Stomach (tissue), 9 donors: Measurements from ENCODE around the gene MYO3B. TPM values are rescaled to one million over a fixed set of nuclear protein-coding genes. Genes with fewer than 3 reads are reported as not detected.
A peak's percentile ranks its signal among the peaks of the same experiment; 100 is the strongest.

Source experiments
- DNase-seq, 2 donors: peaks; one replicate each; pipeline versions ENCODE4 v3.0.0 to v3.0.0-alpha.2; 2013 to 2019
- H3K27ac ChIP-seq, 5 donors: fragments of 200-600 bp in 4 of 5; sonication (generic) in 4 of 5; one replicate each; pipeline ENCODE4 v1.5.1; 2013 to 2019; ENCODE audit warnings: mild to moderate bottlenecking in 1 of 5, moderate library complexity in 1 of 5
- H3K27me3 ChIP-seq, 3 donors: fragments of 200-600 bp; sonication (generic); one replicate each; pipeline ENCODE4 v1.5.1; 2017 to 2019; ENCODE audit warnings: mixed run types in 1 of 3
- H3K36me3 ChIP-seq, 4 donors: fragments of 200-600 bp; sonication (generic); 1 replicate in 3 of 4; 2 replicates in 1 of 4; pipeline ENCODE4 v1.5.1; 2016 to 2019
- H3K4me1 ChIP-seq, 4 donors: fragments of 200-600 bp; sonication (generic); one replicate each; pipeline ENCODE4 v1.5.1; 2016 to 2019
- H3K4me3 ChIP-seq, 4 donors: fragments of 200-600 bp; sonication (generic) in 3 of 4; one replicate each; pipeline ENCODE4 v1.5.1; 2016 to 2019; ENCODE audit warnings: mild to moderate bottlenecking in 1 of 4
- H3K9me3 ChIP-seq, 4 donors: fragments of 200-600 bp; sonication (generic); one replicate each; pipeline ENCODE4 v1.5.1; 2016 to 2019
- EP300 ChIP-seq: sonication (generic); formaldehyde crosslinking; IDR thresholded peaks from one replicate; pipeline ENCODE4 v1.6.1; 2017; ENCODE audit warnings: antibody characterized with exemption
- POLR2A ChIP-seq, 4 donors: fragments of 450-650 bp; IDR thresholded peaks; one replicate each; pipeline ENCODE4 v1.6.1; 2016; ENCODE audit warnings: antibody characterized with exemption in 4 of 4, control low read depth in 2 of 4, mild to moderate bottlenecking in 1 of 4, moderate library complexity in 1 of 4
- POLR2AphosphoS5 ChIP-seq, 3 donors: sonication (generic); formaldehyde crosslinking; IDR thresholded peaks; one replicate each; pipeline ENCODE4 v1.6.1; 2016; ENCODE audit warnings: antibody characterized with exemption in 3 of 3
- WGBS, 5 donors: extraction: QIAGEN DNeasy Blood & Tissue Kit in 3 of 5; methylation state at CpG; one replicate each; pipeline versions ENCODE4 v1.1.5 to v1.1.7; 2013 to 2018; 5-methylcytosine and 5-hydroxymethylcytosine counted together
- intact Hi-C: fragments of 100-400 bp; cut with DNase I; formaldehyde crosslinking; loops from one replicate; pipeline ENCODE4 v1.15.1; 2023; ENCODE audit warnings: low total_unique reads
- polyA plus RNA-seq, 3 donors: library from polyadenylated mRNA; stranded (reverse); fragments of 200-250 nt; gene quantifications; one replicate each; pipeline ENCODE4 v1.2.3, GENCODE V29; 2013
- total RNA-seq, 5 donors: library from RNA; depleted of rRNA; stranded (reverse); fragments of >200 nt; gene quantifications; one replicate each; pipeline versions ENCODE4 v1.1.0 to v1.2.3, GENCODE V29; 2014 to 2016
- TF ChIP-seq, protein P1 (sequence below), 7 experiments: fragments of 450-650 bp in 4 of 7; fragments of 200-600 bp in 3 of 7; sonication (generic) in 3 of 7; IDR thresholded peaks; one replicate each; pipeline ENCODE4 v1.5.1; 2016 to 2019; ENCODE audit warnings: antibody characterized with exemption in 7 of 7, control low read depth in 2 of 7, mild to moderate bottlenecking in 1 of 7
- donor health status: healthy with polysubstance abuse.
- donor health status: Bipolar disorder and iron deficiency.
- donor health status: healthy.

Gene MYO3B
- total and polyA plus RNA-seq, 8 donors, result 0.05 to 0.37 TPM; not detected in 6

DNA sequence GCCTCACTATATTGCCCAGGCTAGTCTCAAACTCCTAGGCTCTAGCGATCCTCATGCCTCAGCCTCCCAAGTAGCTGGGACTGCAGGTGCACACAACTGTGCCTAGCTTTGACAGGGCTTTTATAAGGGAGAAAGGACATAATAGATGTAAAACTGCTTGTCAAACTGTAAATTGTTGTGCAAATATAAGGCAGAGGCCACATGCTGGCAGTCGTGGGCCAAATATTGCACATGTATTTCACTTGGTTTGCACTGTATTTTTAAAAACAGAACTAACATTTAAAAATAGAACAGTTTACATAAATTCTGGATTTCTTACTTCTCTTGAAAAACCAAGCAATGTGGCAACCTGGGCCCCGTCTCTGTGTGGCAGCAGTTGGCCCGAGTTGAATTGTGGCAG lies 31.2 kb upstream of the MYO3B start:
- H3K4me3 ChIP-seq, result no peak overlapping the region
- TF ChIP-seq EP300, result no peak
- intact Hi-C loops, result no loop called here
- WGBS, 5 donors, result 78 to 84% (median 83%) methylated on average over 4 of the region's 4 CpGs
- no peak for DNase-seq
- H3K4me1 ChIP-seq, result peaks cover 0 to 6% (median 0%) of the 10 kb centered on the region in 4 donors
- H3K9me3 ChIP-seq, result no peaks in the 10 kb centered on the region
- H3K27ac ChIP-seq, result no peak overlapping the region
- H3K36me3 ChIP-seq, result no peaks in the 10 kb centered on the region
- H3K27me3 ChIP-seq, result no peaks in the 10 kb centered on the region

DNA sequence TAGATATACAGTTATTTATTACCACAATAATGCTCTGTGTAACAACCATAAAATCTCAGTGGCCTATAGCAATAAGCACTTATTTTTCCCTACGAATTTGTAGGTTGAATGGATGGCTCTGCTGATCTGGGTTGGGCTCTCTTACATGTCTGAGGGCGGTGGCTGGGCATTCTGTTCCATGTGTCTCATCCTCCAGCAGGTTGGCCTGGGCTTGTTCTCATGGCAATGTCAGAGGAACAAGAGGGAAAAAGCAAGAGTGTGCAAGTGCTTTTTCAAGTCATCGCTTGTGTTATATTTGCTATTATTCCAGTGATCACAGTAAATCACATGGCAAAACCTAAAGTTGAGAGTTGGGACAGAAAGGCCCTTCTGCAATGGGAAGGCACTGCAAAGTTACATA lies 30.4 kb upstream of the MYO3B start:
- no peak for DNase-seq
- TF ChIP-seq, protein P1, sequence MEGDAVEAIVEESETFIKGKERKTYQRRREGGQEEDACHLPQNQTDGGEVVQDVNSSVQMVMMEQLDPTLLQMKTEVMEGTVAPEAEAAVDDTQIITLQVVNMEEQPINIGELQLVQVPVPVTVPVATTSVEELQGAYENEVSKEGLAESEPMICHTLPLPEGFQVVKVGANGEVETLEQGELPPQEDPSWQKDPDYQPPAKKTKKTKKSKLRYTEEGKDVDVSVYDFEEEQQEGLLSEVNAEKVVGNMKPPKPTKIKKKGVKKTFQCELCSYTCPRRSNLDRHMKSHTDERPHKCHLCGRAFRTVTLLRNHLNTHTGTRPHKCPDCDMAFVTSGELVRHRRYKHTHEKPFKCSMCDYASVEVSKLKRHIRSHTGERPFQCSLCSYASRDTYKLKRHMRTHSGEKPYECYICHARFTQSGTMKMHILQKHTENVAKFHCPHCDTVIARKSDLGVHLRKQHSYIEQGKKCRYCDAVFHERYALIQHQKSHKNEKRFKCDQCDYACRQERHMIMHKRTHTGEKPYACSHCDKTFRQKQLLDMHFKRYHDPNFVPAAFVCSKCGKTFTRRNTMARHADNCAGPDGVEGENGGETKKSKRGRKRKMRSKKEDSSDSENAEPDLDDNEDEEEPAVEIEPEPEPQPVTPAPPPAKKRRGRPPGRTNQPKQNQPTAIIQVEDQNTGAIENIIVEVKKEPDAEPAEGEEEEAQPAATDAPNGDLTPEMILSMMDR (IDR thresholded peaks at IDR 0.05), result no peak
- TF ChIP-seq POLR2AphosphoS5 (IDR thresholded peaks at IDR 0.05), result no peak
- no peak for TF ChIP-seq EP300
- no peak for TF ChIP-seq POLR2A (IDR thresholded peaks at IDR 0.05)
- Histone ChIP-seq H3K27me3 (no peaks in the 10 kb centered on the region), H3K27ac (no peak overlapping the region), H3K4me1 (peaks cover 0 to 6% (median 0%) of the 10 kb centered on the region in 4 donors), H3K36me3 (no peaks in the 10 kb centered on the region), H3K9me3 (no peaks in the 10 kb centered on the region), H3K4me3 (no peak overlapping the region)
- intact Hi-C loops, result no loop called here
- 82 to 96% (median 88%) methylated on average over 3 of the region's 3 CpGs for WGBS, 5 donors

DNA sequence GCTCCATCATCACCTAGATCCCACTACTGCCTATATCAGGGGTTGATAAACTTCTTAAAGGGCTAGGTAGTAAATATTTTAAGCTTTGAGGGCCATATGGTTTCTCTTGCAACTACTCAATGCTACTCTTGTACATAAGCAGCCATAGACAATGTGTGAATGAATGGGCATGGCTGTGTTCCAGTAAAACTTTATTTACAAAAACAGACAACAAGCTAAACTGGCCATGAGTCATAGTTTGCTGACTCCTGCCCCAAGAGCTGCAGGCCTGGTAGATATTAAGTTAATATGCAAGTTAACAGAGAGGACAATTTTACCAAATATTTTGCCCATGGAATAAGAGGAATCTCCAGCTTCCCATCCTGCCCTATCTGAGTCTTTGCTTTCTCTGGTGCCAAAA lies 29.8 kb upstream of the MYO3B start:
- H3K27ac ChIP-seq, result no peak overlapping the region
- DNase-seq, result no peak
- TF ChIP-seq POLR2A (IDR thresholded peaks at IDR 0.05), result no peak
- TF ChIP-seq POLR2AphosphoS5 (IDR thresholded peaks at IDR 0.05), result no peak
- TF ChIP-seq, protein P1 (IDR thresholded peaks at IDR 0.05), result no peak
- no peak for TF ChIP-seq EP300
- intact Hi-C loops, result no loop called here
- H3K27me3 ChIP-seq, result no peaks in the 10 kb centered on the region
- H3K9me3 ChIP-seq, result no peaks in the 10 kb centered on the region
- H3K4me1 ChIP-seq, result peaks cover 0 to 6% (median 0%) of the 10 kb centered on the region in 4 donors
- no peaks in the 10 kb centered on the region for H3K36me3 ChIP-seq
- no peak overlapping the region for H3K4me3 ChIP-seq

DNA sequence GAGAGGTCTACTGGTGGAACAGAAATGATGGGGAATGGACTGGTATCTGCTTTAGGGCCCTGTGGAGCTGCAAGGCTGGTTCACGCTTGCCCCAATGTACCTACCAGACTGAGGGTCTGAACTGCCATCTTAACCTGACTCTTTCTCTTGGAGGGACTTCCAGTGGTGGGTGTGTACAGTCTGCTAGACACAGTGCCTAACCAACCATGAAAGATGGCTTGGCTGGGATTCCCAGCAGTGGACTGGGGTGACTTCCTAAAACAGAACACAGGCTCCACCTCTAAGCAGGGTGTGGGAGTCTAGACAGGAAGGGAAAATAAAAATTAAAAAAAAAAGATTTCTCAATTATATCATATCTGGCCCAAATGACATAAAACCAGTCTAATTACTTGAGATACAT lies 25.5 kb upstream of the MYO3B start:
- WGBS, 5 donors, result 80 to 100% (median 92%) methylated on average over 1 of the region's 1 CpG
- H3K9me3 ChIP-seq, result no peaks in the 10 kb centered on the region
- intact Hi-C loops, result no loop called here
- peaks cover 0 to 21% (median 4%) of the 10 kb centered on the region in 4 donors for H3K4me1 ChIP-seq
- H3K27me3 ChIP-seq, result no peaks in the 10 kb centered on the region
- DNase-seq, result no peak
- H3K4me3 ChIP-seq, result no peak overlapping the region
- H3K36me3 ChIP-seq, result no peaks in the 10 kb centered on the region
- TF ChIP-seq POLR2A (IDR thresholded peaks at IDR 0.05), result no peak
- TF ChIP-seq EP300, result no peak
- TF ChIP-seq, protein P1 (IDR thresholded peaks at IDR 0.05), result no peak
- no peak for TF ChIP-seq POLR2AphosphoS5 (IDR thresholded peaks at IDR 0.05)
- H3K27ac ChIP-seq, result no peak overlapping the region

DNA sequence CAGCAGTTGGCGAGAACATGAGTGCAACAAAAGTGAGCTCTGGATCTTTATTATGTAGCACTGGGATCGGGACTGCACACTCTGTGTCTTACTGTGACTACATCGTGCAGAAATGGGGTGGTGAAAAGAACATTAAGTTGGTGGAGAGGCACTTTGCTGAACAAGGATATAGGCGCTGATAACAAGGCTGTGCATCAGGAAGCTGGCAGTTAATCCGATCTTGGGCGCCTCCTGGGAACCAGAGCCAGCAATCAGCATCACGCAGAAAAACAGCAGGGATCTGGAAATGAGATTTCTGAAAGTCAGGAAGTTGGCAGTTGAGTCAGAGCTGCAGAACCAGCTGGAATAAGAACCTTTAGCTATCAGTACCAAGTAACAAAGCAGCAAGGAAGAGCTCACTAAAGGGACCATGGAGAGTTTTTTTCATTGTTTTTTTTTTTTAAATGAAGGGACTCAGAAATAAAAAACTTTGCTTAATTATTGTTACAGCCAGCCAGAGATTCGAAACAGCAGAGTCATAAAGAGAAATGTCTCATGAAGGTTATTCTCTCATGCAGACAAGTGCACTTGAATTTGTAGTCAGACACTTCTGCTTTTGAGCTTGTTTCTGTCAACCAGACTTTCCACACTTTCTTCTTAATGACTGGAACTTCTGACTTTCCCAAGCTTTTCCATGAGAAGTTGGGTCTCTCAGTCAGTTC lies 22.8 kb upstream of the MYO3B start:
- TF ChIP-seq POLR2AphosphoS5 (IDR thresholded peaks at IDR 0.05), result no peak
- no peak for TF ChIP-seq EP300
- no peak for TF ChIP-seq POLR2A (IDR thresholded peaks at IDR 0.05)
- TF ChIP-seq, protein P1 (IDR thresholded peaks at IDR 0.05), result no peak
- Histone ChIP-seq H3K4me1 (peaks cover 0 to 21% (median 4%) of the 10 kb centered on the region in 4 donors), H3K27ac (no peak overlapping the region), H3K9me3 (no peaks in the 10 kb centered on the region), H3K36me3 (no peaks in the 10 kb centered on the region), H3K27me3 (no peaks in the 10 kb centered on the region), H3K4me3 (no peak overlapping the region)
- 23 to 32% (median 30%) methylated on average over 8 of the region's 8 CpGs for WGBS, 5 donors
- intact Hi-C loops, result no loop called here
- DNase-seq, result peak in 1 of 2 donors; percentile 48
